ENCODE measurements around the gene EVA1A. TPM values are rescaled to one million over a fixed set of nuclear protein-coding genes. Genes with fewer than 3 reads are reported as not detected.
A peak's percentile ranks its signal among the peaks of the same experiment; 100 is the strongest.

The EVA1A gene
- total RNA-seq, 1 experiment from 2014 or later, result 0.68 TPM

DNA sequence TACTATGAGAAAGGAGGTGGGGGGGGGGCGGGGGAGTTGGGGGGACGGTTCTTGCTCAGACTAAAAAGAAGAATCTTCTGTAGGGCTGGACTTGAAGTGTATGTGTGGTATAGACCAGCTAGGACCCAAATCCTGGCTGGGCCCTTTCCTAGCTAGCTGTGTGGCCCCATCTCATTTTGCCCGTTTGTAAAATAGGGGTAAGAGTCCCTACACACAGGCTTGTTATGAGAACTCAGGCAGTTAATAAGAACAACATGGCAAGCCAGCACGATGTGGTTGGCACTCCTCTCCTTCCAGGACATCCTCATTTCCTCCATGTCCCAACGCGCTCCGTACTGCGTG is 1.1 kb downstream of the EVA1A start:
- Mint-ChIP-seq H3K27ac (no peak overlapping the region), H3K36me3 (ENCODE audit: insufficient read depth in 1 of 3, low read depth in 3 of 3) (no peaks in the 10 kb centered on the region; a peak in 1 of 7 replicates), H3K4me1 (peaks cover 30 to 34% of the 10 kb centered on the region in 2 experiments), H3K9me3 (no peaks in the 10 kb centered on the region), H3K4me3 (peak overlapping the region; percentile 80 to 97), H3K27me3 (ENCODE audit: low read depth) (peaks cover 72% of the 10 kb centered on the region)
- Histone ChIP-seq H3K79me1 (ENCODE audit: insufficient read depth, low read depth, low read length, poor library complexity, severe bottlenecking) (no peaks in the 10 kb centered on the region), H3K14ac (ENCODE audit: insufficient read depth, low read length) (no peak overlapping the region), H3K56ac (ENCODE audit: insufficient read length, low read depth, low read length) (no peak overlapping the region), H4K8ac (replicated peaks; ENCODE audit: insufficient read length, low read depth, low read length) (no peak overlapping the region), H4K91ac (ENCODE audit: insufficient read length, low read depth, low read length) (no peak overlapping the region), H2BK5ac (ENCODE audit: insufficient read length, low read length) (no peak overlapping the region), H3K9me3 (ENCODE audit: control insufficient read depth, low read depth, low read length) (no peaks in the 10 kb centered on the region), H3K23ac (ENCODE audit: insufficient read length, low read depth, low read length) (no peak overlapping the region), H3K4ac (ENCODE audit: low read depth, low read length) (no peak overlapping the region), H2BK15ac (ENCODE audit: low read depth, low read length) (no peak overlapping the region), H2BK12ac (ENCODE audit: insufficient read length, low read depth, low read length) (no peak overlapping the region), H3K4me1 (ENCODE audit: insufficient read depth, low read length) (peaks cover 8% of the 10 kb centered on the region), H2AK5ac (ENCODE audit: insufficient read length, low read length) (no peak overlapping the region), H2AFZ (ENCODE audit: low read length) (no peak overlapping the region), H4K20me1 (ENCODE audit: control insufficient read depth, insufficient read depth, insufficient read length) (no peaks in the 10 kb centered on the region), H4K5ac (ENCODE audit: insufficient read length, low read depth, low read length) (no peak overlapping the region), H2BK20ac (ENCODE audit: low read depth, low read length, poor library complexity, severe bottlenecking) (no peak overlapping the region), H3K18ac (ENCODE audit: insufficient read length, low read depth, low read length) (no peak overlapping the region), H3K79me2 (ENCODE audit: insufficient read depth, low read length) (no peaks in the 10 kb centered on the region), H3K4me2 (ENCODE audit: insufficient read depth, insufficient read length, low read length) (peak overlapping the region; percentile 81), H3T11ph (ENCODE audit: low read length) (no peak overlapping the region), H3K23me2 (ENCODE audit: insufficient read length, low read depth, low read length, poor library complexity, severe bottlenecking) (peaks cover 11% of the 10 kb centered on the region), H3K27me3 (ENCODE audit: insufficient read depth, low read length) (no peaks in the 10 kb centered on the region; the same call in 1 of the 2 replicates), H3K9ac (ENCODE audit: extremely low read depth, insufficient read length, low read length) (no peak overlapping the region), H3K27ac (ENCODE audit: insufficient read length, low read depth, low read length) (no peak overlapping the region), H2BK120ac (ENCODE audit: low read depth, low read length, poor library complexity, severe bottlenecking) (no peak overlapping the region)
- no CpG with 5 or more reads among the region's 8 CpGs for WGBS (ENCODE audit: extremely low coverage, insufficient read length, low lambda C conversion rate)
- no peak for DNase-seq
- TF ChIP-seq, protein P1, sequence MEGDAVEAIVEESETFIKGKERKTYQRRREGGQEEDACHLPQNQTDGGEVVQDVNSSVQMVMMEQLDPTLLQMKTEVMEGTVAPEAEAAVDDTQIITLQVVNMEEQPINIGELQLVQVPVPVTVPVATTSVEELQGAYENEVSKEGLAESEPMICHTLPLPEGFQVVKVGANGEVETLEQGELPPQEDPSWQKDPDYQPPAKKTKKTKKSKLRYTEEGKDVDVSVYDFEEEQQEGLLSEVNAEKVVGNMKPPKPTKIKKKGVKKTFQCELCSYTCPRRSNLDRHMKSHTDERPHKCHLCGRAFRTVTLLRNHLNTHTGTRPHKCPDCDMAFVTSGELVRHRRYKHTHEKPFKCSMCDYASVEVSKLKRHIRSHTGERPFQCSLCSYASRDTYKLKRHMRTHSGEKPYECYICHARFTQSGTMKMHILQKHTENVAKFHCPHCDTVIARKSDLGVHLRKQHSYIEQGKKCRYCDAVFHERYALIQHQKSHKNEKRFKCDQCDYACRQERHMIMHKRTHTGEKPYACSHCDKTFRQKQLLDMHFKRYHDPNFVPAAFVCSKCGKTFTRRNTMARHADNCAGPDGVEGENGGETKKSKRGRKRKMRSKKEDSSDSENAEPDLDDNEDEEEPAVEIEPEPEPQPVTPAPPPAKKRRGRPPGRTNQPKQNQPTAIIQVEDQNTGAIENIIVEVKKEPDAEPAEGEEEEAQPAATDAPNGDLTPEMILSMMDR (conservative IDR thresholded peaks at IDR 0.05), result no peak

Measured in H9 (cell line).